Measurements from ENCODE around the gene ARHGEF33.

The ARHGEF33 gene

DNA sequence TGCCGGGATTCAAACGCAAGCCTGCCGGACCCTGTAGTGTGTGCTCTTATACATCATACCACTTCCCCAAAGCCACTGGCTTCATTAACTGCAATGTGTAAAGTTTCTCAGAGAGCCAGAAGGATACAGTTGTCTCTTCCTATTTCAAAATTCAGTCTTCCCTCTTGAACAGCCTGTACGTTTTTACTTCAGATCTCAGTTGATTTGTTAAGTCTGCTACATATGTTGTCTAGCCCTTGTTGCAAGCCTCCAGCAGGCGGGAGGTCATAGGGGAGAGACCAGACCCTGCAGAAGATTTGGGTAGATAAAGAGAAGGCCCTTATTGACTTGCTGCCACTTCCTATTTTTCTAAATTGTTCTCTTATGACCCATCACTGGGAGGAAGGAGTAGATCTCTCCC lies 56.2 kb downstream of the ARHGEF33 start:
- Histone ChIP-seq H3K27me3 (ENCODE audit: control insufficient read depth, insufficient read depth, low read length) (no peaks in the 10 kb centered on the region), H3K4me3 (ENCODE audit: low read length) (no peak overlapping the region), H3K36me3 (ENCODE audit: control insufficient read depth, insufficient read depth, low read length) (no peaks in the 10 kb centered on the region), H3K4me1 (ENCODE audit: control insufficient read depth, insufficient read depth, low read length) (no peaks in the 10 kb centered on the region), H3K9ac (ENCODE audit: low read length) (no peak overlapping the region), H3K9me3 (ENCODE audit: control insufficient read depth, low read length) (no peaks in the 10 kb centered on the region)

GRCh38 chr2:38947241-38948239 lies 57.9 kb downstream of the ARHGEF33 start:
- Histone ChIP-seq H3K9ac (ENCODE audit: low read length) (no peak overlapping the region), H3K36me3 (ENCODE audit: control insufficient read depth, insufficient read depth, low read length) (no peaks in the 10 kb centered on the region), H3K9me3 (ENCODE audit: control insufficient read depth, low read length) (no peaks in the 10 kb centered on the region), H3K27me3 (ENCODE audit: control insufficient read depth, insufficient read depth, low read length) (no peaks in the 10 kb centered on the region), H3K4me3 (ENCODE audit: low read length) (no peak overlapping the region), H3K4me1 (ENCODE audit: control insufficient read depth, insufficient read depth, low read length) (no peaks in the 10 kb centered on the region)

- Histone ChIP-seq H3K4me1 (ENCODE audit: control insufficient read depth, insufficient read depth, low read length) (no peaks in the 10 kb centered on the region), H3K4me3 (ENCODE audit: low read length) (no peak overlapping the region), H3K36me3 (ENCODE audit: control insufficient read depth, insufficient read depth, low read length) (no peaks in the 10 kb centered on the region), H3K27me3 (ENCODE audit: control insufficient read depth, insufficient read depth, low read length) (no peaks in the 10 kb centered on the region), H3K9me3 (ENCODE audit: control insufficient read depth, low read length) (no peaks in the 10 kb centered on the region), H3K9ac (ENCODE audit: low read length) (no peak overlapping the region)
Measured at GRCh38 chr2:38948387-38948882, 58.8 kb downstream of the ARHGEF33 start.

GRCh38 chr2:38948995-38949394 lies 59.3 kb downstream of the ARHGEF33 start:
- Histone ChIP-seq H3K9me3 (ENCODE audit: control insufficient read depth, low read length) (no peaks in the 10 kb centered on the region), H3K4me1 (ENCODE audit: control insufficient read depth, insufficient read depth, low read length) (no peaks in the 10 kb centered on the region), H3K36me3 (ENCODE audit: control insufficient read depth, insufficient read depth, low read length) (no peaks in the 10 kb centered on the region), H3K27me3 (ENCODE audit: control insufficient read depth, insufficient read depth, low read length) (no peaks in the 10 kb centered on the region), H3K9ac (ENCODE audit: low read length) (no peak overlapping the region), H3K4me3 (ENCODE audit: low read length) (no peak overlapping the region)

DNA sequence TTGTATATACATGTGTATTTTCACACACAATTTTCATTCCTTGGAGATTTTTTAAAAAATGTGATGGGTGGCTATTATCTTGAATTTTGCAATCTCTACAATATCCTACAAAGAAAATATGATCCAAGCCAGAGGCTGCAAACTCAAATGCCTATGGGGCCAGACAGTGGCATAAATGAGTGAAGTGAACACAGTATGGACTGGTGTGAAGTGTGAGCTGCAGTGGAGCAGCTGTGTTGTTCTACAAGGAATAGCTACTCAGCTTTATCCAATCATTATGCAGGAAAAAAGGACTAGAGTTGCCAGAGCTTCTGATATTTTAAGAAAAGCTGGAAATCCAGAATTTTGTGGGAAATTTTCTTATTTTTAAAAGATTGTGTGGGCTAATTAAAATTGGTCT lies 62.1 kb downstream of the ARHGEF33 start:
- Histone ChIP-seq H3K27me3 (ENCODE audit: control insufficient read depth, insufficient read depth, low read length) (no peaks in the 10 kb centered on the region), H3K36me3 (ENCODE audit: control insufficient read depth, insufficient read depth, low read length) (no peaks in the 10 kb centered on the region), H3K4me1 (ENCODE audit: control insufficient read depth, insufficient read depth, low read length) (no peaks in the 10 kb centered on the region), H3K9ac (ENCODE audit: low read length) (no peak overlapping the region), H3K9me3 (ENCODE audit: control insufficient read depth, low read length) (no peaks in the 10 kb centered on the region), H3K4me3 (ENCODE audit: low read length) (no peak overlapping the region)

- Histone ChIP-seq H3K9me3 (ENCODE audit: control insufficient read depth, low read length) (no peaks in the 10 kb centered on the region), H3K27me3 (ENCODE audit: control insufficient read depth, insufficient read depth, low read length) (peaks cover 17% of the 10 kb centered on the region), H3K36me3 (ENCODE audit: control insufficient read depth, insufficient read depth, low read length) (no peaks in the 10 kb centered on the region), H3K4me1 (ENCODE audit: control insufficient read depth, insufficient read depth, low read length) (no peaks in the 10 kb centered on the region), H3K4me3 (ENCODE audit: low read length) (no peak overlapping the region), H3K9ac (ENCODE audit: low read length) (no peak overlapping the region)
Measured at GRCh38 chr2:38957972-38958371, 68.3 kb downstream of the ARHGEF33 start.

DNA sequence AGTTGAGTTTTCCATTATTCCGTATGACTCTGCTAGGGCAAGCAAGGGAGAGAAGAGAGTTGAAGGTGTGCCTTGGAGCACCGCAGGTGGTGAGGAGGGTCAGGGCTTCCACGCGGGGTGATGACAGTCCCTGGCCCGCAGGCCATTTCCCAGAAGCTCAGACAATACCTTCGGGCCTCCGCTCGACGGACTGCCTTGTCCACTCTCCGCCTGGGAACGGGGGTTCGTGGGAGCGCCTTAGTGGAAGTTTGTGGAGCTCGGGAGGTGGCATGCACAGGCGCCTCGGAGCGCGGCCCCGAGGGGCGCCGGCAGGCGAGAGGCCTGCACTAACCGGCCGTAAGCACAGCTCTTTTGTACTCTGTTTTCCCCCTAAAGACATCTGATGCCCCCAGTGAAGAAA lies 69.8 kb downstream of the ARHGEF33 start:
- Histone ChIP-seq H3K4me3 (ENCODE audit: low read length) (no peak overlapping the region), H3K27me3 (ENCODE audit: control insufficient read depth, insufficient read depth, low read length) (peaks cover 17% of the 10 kb centered on the region), H3K9ac (ENCODE audit: low read length) (no peak overlapping the region), H3K36me3 (ENCODE audit: control insufficient read depth, insufficient read depth, low read length) (no peaks in the 10 kb centered on the region), H3K4me1 (ENCODE audit: control insufficient read depth, insufficient read depth, low read length) (no peaks in the 10 kb centered on the region), H3K9me3 (ENCODE audit: control insufficient read depth, low read length) (no peaks in the 10 kb centered on the region)

DNA sequence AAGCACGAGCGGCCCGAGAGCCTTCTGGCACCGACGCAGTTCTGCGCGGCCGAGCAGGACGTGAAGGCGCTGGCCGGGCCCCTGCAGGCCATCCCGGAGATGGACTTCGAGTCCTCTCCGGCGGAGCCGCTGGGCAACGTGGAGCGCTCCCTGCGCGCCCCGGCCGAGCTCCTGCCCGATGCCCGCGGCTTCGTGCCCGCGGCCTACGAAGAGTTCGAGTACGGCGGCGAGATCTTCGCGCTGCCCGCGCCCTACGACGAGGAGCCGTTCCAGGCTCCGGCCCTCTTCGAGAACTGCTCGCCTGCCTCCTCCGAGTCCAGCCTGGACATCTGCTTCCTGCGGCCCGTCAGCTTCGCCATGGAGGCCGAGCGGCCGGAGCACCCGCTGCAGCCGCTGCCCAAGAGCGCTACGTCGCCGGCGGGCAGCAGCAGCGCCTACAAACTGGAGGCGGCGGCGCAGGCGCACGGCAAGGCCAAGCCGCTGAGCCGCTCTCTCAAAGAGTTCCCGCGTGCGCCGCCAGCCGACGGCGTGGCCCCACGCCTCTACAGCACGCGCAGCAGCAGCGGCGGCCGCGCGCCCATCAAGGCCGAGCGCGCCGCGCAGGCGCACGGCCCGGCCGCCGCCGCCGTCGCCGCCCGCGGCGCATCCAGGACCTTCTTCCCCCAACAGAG lies 70.4 kb downstream of the ARHGEF33 start:
- Histone ChIP-seq H3K4me3 (ENCODE audit: low read length) (no peak overlapping the region), H3K9ac (ENCODE audit: low read length) (no peak overlapping the region), H3K36me3 (ENCODE audit: control insufficient read depth, insufficient read depth, low read length) (no peaks in the 10 kb centered on the region), H3K9me3 (ENCODE audit: control insufficient read depth, low read length) (no peaks in the 10 kb centered on the region), H3K27me3 (ENCODE audit: control insufficient read depth, insufficient read depth, low read length) (peaks cover 17% of the 10 kb centered on the region), H3K4me1 (ENCODE audit: control insufficient read depth, insufficient read depth, low read length) (no peaks in the 10 kb centered on the region)

GRCh38 chr2:38960609-38961320 lies 71.1 kb downstream of the ARHGEF33 start:
- Histone ChIP-seq H3K4me3 (ENCODE audit: low read length) (no peak overlapping the region), H3K9ac (ENCODE audit: low read length) (no peak overlapping the region), H3K9me3 (ENCODE audit: control insufficient read depth, low read length) (no peaks in the 10 kb centered on the region), H3K36me3 (ENCODE audit: control insufficient read depth, insufficient read depth, low read length) (no peaks in the 10 kb centered on the region), H3K4me1 (ENCODE audit: control insufficient read depth, insufficient read depth, low read length) (no peaks in the 10 kb centered on the region), H3K27me3 (ENCODE audit: control insufficient read depth, insufficient read depth, low read length) (peaks cover 17% of the 10 kb centered on the region)

- Histone ChIP-seq H3K27me3 (ENCODE audit: control insufficient read depth, insufficient read depth, low read length) (peaks cover 3% of the 10 kb centered on the region), H3K9me3 (ENCODE audit: control insufficient read depth, low read length) (no peaks in the 10 kb centered on the region), H3K4me3 (ENCODE audit: low read length) (no peak overlapping the region)
Measured at GRCh38 chr2:38966006-38966405, 76.3 kb downstream of the ARHGEF33 start.

DNA sequence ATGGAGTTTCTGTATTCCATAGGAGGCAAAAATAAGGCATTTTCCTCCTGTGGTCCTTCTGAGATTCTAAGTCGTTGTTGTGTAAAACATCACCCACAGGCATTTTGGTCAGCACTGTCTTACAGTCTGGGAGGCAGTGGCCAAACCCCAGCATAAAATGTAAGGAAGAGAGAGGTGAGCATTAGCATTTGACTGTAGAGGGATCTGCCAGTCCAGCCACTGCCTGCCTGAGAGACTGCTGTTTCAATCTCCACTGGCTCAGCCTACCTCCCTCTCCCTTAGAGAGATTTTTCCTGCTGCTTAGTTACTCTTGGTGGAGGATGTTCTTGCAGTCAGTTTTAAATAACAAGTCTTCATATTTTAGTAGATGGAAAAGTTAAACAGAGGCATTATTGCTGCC lies 77.0 kb downstream of the ARHGEF33 start:
- Histone ChIP-seq H3K9me3 (ENCODE audit: control insufficient read depth, low read length) (no peaks in the 10 kb centered on the region), H3K4me3 (ENCODE audit: low read length) (no peak overlapping the region), H3K4me1 (ENCODE audit: control insufficient read depth, insufficient read depth, low read length) (no peaks in the 10 kb centered on the region), H3K36me3 (ENCODE audit: control insufficient read depth, insufficient read depth, low read length) (no peaks in the 10 kb centered on the region), H3K9ac (ENCODE audit: low read length) (no peak overlapping the region), H3K27me3 (ENCODE audit: control insufficient read depth, insufficient read depth, low read length) (no peaks in the 10 kb centered on the region)

More at GRCh38 chr2:38966006-38966405, 76.3 kb downstream of the ARHGEF33 start:
- no peak overlapping the region for H3K9ac ChIP-seq (ENCODE audit: low read length)
- no peaks in the 10 kb centered on the region for H3K36me3 ChIP-seq (ENCODE audit: control insufficient read depth, insufficient read depth, low read length)
- H3K4me1 ChIP-seq (ENCODE audit: control insufficient read depth, insufficient read depth, low read length) = no peaks in the 10 kb centered on the region

All from mucosa of stomach (tissue), 1 donor.